GM21723 (cell line): ENCODE measurements around the gene ZSCAN26.
A peak's percentile ranks its signal among the peaks of the same experiment; 100 is the strongest.

Source experiments
- ATAC-seq: cut with Tn5 transposase; IDR thresholded peaks from one replicate; pipeline ENCODE4 v1.9.1; 2021; ENCODE audit warnings: mild to moderate bottlenecking, moderate library complexity; ENCODE audit not compliant: unreplicated experiment

The ZSCAN26 gene

DNA sequence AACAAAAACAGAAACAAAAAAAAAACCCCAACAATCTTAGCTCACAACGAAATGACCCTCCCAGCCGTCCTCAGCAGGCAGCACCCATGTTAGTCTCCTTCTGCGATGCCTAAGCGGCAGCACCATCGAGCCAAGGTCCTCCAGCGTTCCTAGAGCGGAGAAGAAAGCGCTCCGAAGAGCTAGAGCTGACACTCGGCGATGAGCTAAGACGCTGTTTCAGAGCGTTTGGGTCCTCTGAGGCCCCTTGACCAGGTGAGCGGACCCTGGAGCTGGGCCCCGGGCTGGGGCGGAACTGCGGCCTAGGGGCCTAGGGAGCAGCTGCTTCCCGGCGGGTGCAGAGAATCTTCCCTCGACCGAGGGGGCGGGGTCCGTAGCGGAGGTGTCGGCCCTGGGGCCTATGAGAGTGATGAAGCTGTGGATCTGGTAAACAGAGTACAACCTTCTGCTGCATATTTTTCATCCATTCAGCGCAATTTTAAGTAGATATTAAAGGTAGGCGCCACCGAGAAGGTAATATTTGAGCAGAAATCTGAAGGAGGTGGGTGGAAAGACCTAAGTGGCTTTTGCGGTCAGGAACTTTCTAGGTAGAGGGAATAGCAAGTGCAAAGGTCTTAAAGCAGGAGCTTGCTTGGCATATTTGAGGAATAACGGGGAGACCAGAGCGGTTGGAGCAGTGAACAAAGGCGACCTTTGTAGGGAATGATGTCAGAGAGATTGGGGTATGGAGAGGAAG lies at the start of gene ZSCAN26:
TSS of gene ZSCAN26 (plus strand) at position 182 of the 733 bp plus-strand sequence. CDS start 4,777 bp downstream, outside the sequence.
- ATAC-seq = peak; percentile 93

DNA sequence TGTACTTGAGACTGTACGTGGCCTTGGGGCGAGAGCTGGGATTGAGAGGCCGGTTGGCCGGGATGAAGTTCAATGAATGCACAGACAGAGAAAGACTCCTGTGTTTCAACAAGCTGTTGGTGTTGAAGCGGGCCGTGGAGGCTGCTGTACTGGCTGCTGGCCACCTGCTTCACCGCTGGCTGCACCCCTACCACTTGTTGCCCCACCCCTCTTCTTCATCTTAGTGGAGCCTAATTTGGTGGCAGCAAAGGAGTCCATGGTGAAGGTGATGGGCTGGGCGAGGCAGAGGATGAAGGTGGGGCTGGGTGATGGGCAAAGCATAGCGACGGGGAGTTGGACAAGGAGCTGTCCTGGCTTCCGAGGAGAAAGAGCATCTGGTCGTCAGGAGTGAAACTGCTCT lies 49.1 kb upstream of the ZSCAN26 start:
- ATAC-seq = no peak

DNA sequence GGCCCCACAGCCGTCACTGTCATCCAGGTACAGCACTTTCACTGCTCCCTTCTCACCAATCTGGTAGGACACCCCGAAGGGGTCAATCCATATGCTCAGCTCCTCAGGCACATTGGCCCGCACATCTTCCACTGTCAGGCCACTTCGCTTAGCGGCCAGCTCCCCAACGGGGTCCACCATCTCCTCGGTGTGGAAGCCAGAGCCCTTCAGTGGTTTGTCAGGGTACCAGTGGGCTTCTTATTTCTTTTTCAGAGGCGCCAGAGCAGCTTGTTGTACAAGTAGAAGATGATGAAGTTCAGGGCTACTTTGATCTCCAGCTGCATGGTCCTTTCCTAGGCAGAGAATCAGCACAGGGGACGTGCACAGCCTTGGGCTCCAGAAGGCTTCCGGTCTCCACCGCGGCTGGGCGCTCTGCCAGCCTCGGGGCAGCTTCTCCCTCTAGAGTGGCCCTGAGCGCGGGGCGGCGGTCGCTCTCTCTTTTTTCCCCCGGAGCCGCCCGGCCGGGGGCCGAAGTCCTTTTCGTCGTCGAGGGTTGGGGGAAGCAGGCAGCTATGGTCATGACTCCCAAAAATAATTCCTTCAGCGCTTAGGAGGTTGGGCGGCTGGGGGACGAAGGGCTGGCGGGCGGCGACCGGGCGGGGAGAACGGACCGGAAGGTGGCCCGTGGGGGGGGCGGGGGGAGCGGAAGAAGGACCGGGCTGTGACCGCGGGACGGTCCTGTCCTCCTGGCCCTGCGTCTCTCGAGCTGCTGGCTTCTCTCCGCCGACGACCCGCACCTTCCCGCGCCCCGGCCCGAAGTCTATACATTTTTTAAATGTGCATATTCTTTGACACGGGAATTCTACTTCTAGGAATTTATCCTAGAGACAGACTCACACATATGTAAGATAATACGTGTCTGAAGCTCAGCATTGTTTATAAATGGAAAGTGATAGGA lies 48.4 kb upstream of the ZSCAN26 start:
- peak; percentile 72 for ATAC-seq

DNA sequence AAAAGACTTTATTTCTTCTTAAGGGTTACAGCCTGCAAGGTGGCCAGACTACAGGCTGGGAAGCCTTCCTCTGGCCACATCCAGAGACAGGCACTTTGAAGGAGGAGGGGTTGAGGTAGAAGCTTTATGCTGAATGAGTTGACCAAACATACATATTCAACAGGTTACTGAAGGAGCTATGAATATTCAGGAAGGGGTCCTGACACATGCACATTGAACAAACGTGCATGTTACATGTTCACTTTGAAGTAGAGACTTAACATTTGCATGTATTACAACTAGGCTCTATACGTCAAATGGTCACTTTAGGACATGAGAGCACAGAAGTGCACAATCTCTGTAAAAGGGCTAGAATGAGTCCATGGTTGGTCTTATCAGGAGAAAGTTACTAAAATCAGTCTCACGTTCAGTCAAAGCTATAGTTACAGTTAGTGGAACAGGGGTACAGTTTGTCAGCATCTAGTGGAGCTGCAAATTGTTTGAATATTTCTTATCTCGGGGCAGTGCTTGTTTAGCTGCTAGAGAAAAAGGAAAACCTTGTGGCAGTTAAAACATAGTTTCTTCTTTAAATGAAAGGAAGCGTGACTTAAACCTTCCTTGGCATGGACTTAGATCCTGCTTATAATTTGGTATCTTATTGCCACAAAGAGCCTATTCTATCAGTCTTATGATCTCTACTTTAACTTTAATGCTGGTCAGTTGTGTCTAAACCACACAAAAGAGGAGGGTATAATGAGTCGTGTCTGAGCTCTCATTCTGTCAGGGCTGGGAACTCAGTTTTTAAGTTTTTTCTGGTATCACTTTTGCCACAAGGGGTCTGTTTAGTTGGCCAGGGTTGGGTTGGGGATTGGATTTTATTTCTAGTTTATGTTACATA lies 46.4 kb upstream of the ZSCAN26 start:
- no peak for ATAC-seq

DNA sequence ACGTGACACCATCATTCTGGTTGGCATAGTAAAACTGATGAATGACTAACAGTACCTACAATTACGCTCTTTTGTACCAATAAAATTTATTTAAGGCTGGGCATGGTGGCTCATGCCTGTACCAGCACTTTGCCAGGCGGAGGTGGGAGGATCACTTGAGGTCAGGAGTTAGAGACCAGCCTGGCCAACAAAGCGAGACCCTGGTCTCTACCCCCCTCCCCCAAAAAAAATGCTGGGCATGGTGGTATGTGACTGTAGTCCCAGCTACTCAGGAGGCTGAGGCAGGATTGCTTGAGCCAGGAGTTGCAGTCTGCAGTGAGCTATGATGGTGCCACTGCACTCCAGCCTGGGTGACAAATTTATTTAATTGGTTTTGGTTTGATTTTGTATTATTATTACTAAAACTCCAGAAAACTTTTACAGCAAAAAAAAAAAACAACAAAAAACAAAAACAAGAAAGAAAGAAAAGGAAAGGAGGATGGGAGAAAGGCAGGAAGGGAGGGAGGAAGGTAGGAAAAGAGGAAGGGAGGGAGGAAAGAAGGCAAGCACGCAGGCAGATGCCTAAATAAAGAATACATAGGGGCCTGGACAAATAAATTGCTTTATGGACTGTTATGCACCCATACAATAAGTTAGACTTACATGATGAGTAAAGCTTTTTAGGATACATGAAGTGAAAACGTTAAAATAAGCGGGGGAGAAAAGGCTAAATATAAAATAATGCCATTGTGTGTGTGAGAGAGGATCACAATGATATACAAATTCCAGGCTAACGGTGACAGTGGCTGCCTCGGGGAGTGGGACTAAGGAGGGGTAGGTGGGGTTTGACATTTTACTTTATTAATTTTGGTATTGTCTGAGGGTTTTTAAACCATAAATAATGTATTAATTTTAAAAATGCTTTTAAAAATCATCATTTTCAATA lies 42.5 kb upstream of the ZSCAN26 start:
- no peak for ATAC-seq

DNA sequence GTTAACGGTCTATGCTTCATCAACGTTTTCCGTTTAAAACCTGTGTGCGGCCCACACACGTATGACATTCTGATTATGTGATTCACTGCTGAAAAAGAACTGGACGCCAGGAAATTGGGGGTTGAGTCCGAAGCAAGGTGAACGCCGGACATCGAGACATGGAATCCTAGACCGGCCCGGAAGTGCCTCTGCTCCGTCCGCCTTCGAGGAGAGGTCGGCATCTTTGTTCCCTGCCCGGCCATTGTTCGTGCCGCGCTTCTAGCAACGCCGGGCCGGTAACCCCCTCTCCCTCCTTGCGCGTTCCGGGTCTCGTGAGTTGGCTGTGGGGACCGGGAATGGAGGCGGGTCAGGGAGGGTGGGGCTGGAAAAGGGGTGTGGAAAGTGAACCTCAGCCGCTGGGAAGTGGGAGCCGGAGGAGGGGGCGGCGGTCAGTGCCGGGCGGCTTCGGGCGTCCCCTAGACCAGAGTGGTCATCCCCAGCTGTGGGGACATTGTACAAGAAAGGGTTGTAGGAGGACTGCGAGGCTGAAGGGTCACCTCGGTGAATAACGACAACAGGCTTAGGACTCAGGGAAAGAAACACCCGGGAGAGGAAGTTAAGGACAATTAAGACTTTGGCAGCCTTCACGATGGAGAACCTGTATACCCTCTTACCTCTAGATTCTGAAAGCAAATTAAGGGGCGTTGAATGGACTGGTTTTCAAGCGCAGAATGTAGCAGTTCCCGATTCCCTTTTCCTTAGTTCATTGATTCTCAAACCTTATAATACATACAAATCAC lies 41.7 kb upstream of the ZSCAN26 start, which contains the start of gene ZSCAN9:
TSS of gene ZSCAN9 (plus strand) at position 220 of the 779 bp plus-strand sequence. CDS start 1,810 bp downstream, outside the sequence.
- ATAC-seq = peak; percentile 82

DNA sequence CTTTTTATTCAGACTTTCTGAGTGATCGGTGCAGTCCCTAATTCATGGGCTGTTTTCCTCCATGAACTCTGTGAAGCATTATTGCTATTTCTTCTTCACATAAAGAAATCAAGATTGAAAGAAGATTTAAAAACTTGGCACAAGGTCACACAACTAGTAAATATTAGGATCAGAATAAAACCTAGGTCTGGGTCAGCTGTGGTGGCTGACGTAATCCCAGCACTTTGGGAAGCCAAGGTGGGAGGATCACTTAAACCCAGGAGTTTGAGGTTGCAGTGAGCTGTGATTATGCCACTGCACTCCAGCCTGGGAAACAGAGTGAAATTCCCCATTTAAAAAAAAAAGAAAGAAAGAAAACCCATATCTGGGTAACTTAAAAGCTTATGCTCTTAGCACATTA lies 40.5 kb upstream of the ZSCAN26 start:
- ATAC-seq = no peak

DNA sequence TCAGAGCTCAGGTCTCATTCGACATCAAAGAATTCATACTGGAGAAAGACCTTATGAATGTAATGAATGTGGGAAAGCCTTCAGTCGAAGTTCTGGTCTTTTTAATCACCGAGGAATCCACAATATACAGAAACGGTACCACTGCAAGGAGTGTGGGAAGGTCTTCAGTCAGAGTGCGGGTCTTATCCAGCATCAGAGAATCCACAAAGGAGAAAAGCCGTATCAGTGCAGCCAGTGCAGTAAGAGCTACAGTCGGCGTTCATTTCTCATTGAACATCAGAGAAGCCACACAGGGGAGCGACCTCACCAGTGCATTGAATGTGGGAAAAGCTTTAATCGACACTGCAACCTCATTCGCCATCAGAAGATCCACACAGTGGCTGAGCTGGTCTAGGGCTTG lies 34.2 kb upstream of the ZSCAN26 start:
- ATAC-seq = no peak

DNA sequence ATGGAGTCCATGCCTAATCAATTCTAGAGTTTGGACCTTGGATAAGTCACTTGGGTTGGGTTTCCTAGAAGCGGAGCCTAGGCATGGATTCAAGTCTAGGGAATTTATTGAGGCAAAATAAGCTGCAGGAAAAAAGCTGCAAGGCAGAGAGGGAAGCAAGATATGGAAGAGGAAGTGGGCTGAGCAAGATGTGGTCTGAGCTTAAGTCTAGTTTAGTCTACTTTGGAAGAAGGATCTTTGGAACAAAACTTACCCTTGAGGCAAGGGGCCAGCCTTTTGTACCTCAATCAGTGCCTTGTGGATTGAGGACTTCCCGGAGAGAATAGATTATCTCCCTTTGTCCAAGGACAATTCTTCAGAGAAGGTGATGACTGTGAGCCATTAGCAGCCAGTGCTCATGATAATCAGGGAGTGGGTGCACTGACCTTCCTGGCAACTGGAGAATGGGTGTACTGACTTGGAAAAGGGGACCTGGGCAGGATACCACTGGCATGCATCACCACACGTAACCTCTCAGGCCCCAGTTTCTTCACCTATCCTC lies 31.0 kb upstream of the ZSCAN26 start:
- no peak for ATAC-seq

DNA sequence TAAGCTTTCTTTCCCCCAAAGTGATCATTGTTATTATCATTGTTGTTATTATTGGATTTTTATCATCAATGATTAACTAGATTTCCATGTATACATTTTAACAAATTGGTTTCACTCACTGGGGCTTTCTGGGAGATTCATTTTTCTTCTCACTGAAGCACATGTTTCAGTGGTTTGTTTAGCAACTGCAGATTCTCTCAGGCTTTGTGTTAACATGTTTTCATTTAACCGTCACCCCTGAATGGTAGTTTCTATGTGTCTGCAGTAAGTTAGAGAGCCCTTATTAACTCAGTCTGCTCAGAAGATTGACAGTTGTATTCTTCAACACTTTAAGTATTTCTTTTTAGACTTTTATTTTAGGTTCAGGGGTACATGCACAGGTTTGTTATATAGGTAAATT lies 27.3 kb upstream of the ZSCAN26 start:
- no peak for ATAC-seq

DNA sequence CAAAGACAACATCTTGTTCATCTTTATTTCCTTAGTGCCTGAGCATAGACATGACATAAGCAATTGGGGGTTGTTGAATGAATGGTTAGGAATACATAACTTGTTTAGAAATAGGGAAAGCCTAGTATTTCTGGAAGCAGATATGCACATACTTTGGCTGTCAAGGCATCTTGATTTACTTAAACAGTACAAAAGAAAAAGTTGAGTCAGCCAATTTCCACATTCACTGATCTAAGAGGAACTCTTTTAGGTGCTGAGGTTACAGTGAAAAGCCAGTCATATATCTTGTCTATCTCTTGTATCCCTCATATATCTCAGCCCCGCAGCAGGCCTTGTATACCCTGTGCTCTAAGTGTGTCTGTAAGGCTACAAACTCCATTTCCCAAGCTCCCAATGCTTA lies 26.5 kb upstream of the ZSCAN26 start:
- no peak for ATAC-seq

DNA sequence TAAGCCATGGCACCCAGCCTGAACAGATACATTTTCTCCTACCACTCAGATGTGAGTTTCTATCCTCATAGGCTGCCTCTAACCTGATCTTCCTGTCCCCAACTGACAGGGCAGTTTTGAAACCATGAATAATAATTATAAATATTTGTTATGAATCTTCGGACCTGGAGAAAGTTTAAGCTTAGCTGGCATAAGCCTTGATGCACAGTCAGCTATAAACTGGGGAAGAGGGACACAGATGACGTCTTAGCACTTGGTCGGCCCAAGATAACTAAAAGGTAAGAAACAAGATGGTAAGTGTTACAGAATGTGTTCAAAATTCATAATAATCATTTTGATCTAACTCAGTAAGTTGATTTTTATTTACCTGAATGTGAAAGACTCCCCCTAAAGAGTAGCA lies 23.0 kb upstream of the ZSCAN26 start:
- no peak for ATAC-seq

DNA sequence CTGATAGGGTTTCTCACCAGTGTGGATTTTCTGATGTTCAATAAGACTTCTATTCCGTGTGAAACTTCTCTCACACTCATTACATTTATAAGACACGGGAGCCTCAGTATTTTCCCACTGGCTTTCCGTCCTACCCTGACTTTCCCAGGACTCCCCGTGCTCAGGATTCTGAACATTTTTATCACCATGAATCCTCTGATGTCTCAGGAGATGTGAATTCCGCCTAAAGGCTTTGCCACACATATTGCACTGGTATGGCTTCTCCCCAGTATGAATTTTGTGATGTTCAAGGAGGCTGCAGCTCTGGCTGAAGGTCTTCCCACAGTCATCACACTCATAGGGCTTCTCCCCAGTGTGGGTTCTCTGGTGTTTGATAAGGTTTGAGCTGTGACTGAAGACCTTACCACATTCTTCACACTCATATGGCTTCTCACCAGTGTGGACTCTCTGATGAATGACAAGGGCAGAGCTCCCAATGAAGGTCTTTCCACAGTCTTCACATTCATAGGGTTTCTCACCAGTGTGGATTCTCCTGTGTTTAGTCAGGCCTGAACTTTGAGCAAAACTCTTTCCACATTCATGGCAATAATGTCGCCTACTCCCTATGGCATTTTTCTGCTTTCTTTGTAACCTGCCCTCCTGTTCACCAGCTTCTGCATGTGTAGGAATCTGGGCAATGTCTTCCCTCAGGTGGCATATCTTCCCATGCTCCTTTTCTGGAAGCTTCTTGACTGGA lies 21.6 kb upstream of the ZSCAN26 start:
- ATAC-seq = no peak

DNA sequence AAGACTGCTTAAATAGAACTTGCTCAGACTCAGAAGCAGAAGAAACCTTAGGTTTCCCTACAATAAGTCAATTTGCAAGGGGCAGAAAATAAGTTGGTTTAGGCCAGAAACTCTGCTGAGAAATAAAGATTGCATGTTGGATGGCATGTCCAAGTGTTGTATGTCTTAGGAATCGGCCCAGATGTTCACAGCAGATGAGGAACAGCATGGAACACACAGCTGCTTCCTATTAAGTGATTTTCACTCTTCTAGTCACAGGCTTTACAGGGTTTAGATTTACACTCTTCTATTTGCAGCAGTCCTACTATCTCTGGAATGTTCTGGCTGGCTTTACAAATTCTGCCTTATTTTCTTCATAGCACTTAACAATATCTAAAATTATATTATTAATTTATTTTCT lies 18.0 kb upstream of the ZSCAN26 start:
- ATAC-seq = no peak

DNA sequence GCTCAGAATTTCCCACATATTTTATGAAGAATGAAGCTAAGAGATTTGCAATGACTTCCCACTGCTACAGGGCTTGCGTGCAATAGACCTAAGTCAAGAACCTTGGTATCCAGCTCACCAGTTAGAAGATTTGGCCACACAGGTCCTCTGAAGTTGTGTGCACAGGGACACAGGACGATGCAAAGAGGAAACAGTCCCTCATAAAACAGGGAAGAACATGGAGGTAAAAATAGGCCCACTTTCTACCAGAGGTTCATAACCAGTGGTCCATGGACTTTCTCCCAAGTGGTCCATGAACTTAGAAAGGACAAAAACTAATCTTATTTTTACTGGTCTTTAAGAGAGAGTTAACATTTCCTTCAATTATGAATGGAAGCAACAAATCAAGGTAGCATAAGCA lies 16.2 kb upstream of the ZSCAN26 start:
- no peak for ATAC-seq

DNA sequence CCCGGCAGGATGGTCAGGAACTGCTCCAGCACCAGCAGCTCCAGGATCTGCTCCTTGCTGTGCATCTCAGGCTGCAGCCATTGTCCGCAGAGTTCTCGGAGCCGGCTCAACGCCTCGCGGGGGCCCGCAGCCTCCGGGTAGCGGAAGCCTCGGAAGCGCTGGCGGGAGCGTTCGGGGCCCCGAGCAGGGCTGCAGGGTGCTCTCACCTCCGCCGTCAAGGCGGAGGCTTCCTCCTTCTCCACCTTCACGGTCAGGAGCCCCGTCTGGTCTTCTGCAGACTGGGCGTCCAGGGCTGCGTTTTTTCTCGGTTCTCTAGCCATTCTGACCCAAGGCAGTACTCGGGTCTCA lies 15.3 kb upstream of the ZSCAN26 start:
- ATAC-seq = peak; percentile 45

DNA sequence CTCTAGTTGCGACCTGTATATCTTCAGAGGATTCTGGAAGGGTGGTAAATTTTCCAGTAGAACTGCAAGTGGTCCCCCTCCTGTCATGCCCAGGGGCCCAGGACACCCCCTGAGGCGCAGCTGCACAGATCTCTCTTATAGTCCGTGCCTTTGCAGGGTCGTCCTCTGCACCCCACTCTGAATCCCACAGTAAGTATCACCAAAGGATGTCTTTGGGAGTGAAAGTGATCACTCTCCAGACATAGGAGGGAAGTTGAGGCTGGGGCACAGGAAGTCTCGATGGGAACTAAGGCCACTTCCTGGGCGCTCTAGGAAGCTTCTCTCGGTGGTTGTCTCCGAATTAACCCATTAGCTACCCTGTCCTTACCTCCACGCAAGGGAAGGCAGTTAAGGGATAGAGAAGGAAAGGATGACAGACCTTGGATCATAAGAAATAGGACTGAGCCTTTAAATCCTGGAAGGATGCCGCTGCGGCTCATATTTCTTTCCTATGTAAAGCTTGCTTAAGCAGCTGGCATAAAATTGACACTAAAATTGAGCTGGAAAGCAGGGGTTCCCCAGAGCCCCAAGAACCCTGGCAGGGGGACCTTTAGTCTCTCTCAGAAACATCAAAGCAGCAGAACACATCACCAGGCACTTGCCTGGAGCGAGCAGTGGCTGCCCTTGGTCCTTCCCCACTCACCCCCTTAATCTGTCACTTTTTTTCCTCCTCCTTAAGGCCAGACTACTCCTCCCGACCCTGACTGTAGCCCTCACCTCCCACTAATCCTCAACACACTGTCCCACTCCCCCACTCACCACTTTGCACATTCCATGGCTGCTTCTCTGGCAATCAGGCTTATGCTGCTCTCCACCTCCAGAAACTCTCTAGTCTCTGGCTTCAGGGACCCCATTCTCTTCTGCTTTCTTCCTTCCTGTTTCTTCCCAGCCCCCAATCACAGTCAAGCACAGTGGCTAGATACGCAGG lies 14.7 kb upstream of the ZSCAN26 start, which contains the start of gene ZKSCAN4:
TSS of gene ZKSCAN4 (minus strand) at position 261 of the 967 bp plus-strand sequence. CDS start 289 bp downstream, outside the sequence.
- ATAC-seq = peak; percentile 86
